Activated CD4-positive, alpha-beta T cell treated with anti-CD3 and anti-CD28 coated beads, Interleukin-2, Interleukin-6, amounts not matched to agents 100 ng/mL and 50 ng/mL, durations not matched to agents 16 hours and 8 hours (primary cell): ENCODE results near the gene DERA.
"Not testable (repeated sequence)": the region's sequence is repeated elsewhere in the genome, so short reads cannot be mapped to it uniquely, and the experiment has no call there.

Experiments used
- DNase-seq: peaks from one replicate; pipeline ENCODE4 v3.0.0-alpha.2; 2020

DERA gene

DNA sequence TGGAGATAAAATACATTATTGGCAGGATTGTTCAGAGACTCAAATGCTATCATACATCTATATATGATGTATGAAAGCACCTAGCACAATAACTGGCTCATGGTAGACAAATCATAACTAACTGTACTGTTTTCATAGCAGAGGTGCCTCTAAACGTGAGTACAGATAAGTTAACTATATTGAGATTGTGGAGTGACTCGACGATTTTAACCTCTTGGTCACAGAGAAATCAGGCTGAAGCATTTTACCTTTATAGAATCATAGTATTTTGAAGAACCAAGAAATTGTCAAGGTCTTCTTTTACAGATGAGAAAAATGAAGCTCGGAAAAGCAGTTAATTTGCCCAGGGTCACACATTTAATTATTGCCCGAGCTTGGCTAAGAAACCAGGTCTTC lies 666 bp upstream of the DERA start:
- DNase-seq: no peak

DNA sequence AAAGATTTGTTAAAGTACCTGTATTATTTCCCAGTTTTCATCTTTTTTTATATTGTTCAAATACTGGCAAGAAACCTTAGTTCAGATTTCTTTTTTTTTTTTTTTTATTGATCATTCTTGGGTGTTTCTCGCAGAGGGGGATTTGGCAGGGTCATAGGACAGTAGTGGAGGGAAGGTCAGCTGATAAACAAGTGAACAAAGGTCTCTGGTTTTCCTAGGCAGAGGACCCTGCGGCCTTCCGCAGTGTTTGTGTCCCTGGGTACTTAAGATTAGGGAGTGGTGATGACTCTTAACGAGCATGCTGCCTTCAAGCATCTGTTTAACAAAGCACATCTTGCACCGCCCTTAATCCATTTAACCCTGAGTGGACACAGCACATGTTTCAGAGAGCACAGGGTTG lies 799 bp downstream of the DERA start:
- not testable (repeated sequence) for DNase-seq

DNA sequence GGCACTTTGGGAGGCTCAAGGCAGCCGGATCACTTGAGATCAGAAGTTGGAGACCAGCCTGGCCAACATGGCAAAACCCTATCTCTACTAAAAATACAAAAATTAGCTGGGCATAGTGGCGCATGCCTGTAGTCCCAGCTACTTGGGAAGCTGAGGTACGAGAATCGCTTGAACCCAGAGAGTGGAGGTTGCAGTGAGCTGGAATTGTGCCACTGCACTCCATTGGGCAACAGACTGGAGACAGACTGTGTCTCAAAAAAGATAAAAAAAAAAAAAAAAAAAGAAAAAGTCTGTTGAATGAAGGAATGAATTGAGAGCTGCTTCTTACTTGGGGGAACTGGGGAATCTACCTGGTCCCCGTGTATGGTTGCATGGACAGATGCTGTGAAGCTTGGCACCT lies 3.0 kb downstream of the DERA start:
- DNase-seq: not testable (repeated sequence)

DNA sequence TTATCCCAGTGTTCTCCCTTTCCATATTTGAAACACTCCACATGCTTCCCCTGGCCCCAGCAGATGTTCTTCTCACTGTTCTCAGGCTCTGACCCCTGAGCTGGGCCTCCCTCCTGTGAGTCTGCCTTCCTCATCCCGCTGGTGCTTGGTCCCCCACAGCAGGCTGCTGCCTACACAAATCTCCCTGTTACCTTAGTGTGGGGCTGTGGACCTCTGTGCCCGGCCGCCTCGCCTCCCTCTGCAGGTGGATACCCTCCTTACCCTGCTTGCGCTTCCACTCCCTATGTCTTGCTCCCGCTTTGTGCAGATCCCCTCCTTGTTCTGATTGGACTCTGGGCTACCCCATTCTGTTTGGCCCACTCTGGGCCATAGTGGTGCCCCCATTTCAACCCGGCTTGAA lies 6.9 kb downstream of the DERA start:
- DNase-seq: no peak

- DNase-seq: no peak
Observed at GRCh38 chr12:15919418-15919817, 8.3 kb downstream of the DERA start.

- DNase-seq: no peak
Observed at GRCh38 chr12:15924956-15925355, 13.8 kb downstream of the DERA start.

DNA sequence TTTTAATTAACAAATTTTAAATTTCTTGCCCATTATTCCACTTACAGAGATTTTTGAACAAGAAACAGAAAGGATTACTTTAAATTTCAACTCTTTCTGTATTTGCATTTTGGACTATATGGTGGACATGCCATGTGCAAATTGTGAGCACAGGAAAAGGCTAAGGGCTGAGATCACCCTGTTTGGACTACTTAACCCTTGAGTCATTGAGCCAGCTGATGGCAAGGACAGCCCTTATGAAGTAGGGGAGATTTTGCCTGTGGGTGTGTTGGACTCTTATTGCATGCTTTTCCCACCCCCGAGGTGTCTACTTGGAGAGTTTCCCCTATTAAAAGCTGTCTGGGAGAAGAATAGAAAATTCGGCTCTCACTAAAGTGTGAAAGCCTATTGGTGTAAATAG lies 17.2 kb downstream of the DERA start:
- DNase-seq: no peak

GRCh38 chr12:15928870-15929571 lies 17.9 kb downstream of the DERA start:
- no peak for DNase-seq

- no peak for DNase-seq
Observed at GRCh38 chr12:15931590-15932053, 20.5 kb downstream of the DERA start.

DNA sequence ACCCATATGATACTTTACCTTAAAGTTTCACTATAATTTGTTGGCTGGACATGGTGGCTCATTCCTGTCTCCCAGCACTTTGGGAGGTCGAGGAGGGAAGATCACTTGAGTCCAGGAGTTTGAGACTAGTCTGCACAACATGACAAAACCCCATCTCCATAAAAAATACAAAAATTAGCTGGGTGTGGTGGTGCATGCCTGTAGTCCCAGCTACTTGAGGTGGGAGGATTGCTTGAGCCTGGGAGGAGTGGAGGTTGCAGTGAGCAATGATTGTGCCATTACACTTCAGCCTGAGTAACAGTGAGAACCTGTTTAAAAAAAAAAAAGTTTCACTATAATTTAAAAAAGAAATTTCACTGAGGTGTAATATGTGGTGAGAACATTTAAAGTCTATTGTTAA lies 21.2 kb downstream of the DERA start:
- DNase-seq: no peak

GRCh38 chr12:15932971-15933370 lies 21.8 kb downstream of the DERA start:
- no peak for DNase-seq

DNA sequence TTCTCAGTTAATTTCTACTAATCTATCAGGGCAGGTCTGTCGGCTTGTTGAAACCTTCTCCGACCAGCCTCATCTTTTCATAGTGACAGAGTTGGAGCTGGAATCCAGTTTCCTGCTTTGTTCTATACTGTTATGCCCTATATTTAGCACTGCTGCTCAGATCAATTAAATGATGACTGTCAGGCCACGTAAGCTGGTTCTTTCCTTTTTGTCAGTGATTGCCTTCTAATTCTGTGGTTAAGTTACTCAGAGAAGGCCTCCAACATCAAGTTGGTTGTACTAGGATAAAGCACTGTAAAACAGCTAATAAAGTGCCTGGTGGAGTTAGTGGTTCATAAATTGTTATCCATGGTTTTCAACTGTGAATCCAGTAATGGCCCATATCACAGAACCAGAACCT lies 22.6 kb downstream of the DERA start:
- DNase-seq: no peak

GRCh38 chr12:15936751-15937150 lies 25.6 kb downstream of the DERA start:
- DNase-seq: no peak

- DNase-seq: no peak
Observed at GRCh38 chr12:15937902-15938301, 26.8 kb downstream of the DERA start.

GRCh38 chr12:15939111-15939510 lies 28.0 kb downstream of the DERA start:
- DNase-seq: no peak

GRCh38 chr12:15942475-15942874 lies 31.3 kb downstream of the DERA start:
- DNase-seq: no peak

DNA sequence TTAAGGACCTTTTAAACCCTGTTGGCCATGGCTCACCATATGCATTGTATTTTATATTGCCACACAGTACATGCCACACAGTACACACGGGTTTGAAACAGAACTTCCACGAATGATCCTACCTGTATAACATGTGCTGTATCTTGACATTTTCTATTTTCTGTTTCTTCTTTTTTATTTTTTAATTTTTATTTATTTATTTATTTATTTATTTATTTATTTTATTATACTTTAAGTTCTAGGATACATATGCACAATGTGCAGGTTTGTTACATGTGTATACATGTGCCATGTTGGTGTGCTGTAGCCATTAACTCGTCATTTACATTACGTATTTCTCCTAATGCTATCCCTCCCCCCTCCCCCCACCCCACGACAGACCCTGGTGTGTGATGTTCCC lies 32.4 kb downstream of the DERA start:
- not testable (repeated sequence) for DNase-seq

GRCh38 chr12:15948461-15948860 lies 37.3 kb downstream of the DERA start:
- DNase-seq: not testable (repeated sequence)

GRCh38 chr12:15955281-15955680 lies 44.1 kb downstream of the DERA start:
- no peak for DNase-seq

DNA sequence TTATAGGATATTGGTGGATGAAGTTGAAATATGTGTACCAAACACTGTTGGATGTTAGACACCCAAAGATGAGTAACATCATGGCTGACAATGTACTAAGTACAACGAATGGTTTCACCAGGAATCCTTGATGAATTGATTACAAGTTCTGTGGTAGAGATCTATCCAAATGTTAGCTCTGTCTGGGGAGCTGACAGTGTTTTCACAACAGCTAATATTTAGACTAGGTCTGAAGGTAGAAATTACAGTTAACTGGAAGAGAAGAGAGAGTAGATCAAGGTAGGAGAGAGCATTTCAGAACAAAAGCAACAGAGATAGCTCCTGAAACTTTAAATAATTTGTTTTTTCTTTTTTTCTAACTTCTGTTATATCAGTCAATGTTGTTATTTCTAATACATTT lies 44.9 kb downstream of the DERA start:
- no peak for DNase-seq

DNA sequence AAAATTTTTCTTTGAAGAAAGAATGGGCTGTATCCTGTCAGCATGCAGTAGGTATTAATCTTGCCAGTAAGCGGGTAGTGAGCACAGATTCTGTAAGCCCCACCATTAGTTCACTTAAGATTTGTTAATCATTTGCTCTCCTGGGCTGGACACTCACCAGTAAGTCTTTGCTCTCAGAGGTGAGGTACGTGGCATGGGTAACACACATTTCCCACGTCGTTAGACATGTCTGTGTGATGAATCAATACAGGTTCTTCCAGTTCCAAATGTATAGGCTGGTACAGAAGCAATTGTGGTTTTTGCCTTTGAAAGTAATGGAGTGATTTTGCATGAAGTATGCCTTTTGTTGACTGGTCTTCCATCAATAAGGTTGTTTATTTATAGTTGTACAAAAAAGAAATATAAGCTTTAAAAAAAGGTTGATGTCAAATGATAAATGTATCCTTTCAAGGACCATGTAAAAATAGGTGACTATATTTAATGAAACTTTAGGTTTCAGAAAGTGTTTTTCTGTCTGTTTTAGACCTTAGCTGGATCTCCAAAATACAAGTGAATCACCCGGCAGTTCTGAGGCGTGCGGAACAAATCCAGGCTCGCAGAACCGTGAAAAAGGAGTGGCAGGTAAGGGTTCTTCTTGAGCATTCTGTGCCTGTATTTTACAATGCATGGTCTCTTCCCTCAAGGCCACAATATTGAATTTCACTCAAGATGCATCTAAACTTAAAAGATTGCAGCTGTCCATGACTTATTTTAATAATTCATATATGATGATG lies 45.5 kb downstream of the DERA start:
- DNase-seq: no peak

GRCh38 chr12:15962760-15963159 lies 51.6 kb downstream of the DERA start:
- no peak for DNase-seq

GRCh38 chr12:15963271-15963670 lies 52.1 kb downstream of the DERA start:
- no peak for DNase-seq

GRCh38 chr12:15966426-15966825 lies 55.3 kb downstream of the DERA start:
- DNase-seq: no peak

DNA sequence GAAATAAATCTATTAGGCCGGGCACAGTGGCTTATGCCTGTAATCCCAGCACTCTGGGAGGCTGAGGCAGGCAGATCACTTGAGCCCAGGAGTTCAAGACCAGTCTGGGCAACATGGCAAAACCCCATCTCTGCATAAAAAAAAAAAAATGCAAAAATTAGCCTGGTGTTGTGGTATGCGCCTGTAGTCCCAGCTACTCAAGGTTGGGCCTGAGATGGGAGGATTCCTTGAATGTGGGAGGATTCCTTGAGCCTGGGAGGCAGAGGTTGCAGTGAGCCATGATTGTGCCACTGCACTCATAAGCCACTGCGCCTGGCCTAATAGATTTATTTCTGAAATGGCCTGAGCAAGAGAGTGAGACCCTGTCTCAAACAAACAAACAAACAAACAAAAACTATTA lies 55.9 kb downstream of the DERA start:
- not testable (repeated sequence) for DNase-seq
